HEK293 (cell line): ENCODE data around the gene GRM2.

Experiments used
- CTCF ChIA-PET: fragments of 350-600 bp; formaldehyde crosslinking; extraction: SDS; loops from one replicate; lab custom pipeline; 2021; ENCODE audit warnings: antibody characterized with exemption; lab: Yijun Ruan, JAX
- POLR2A ChIA-PET: fragments of 300-600 bp; formaldehyde crosslinking; extraction: SDS; loops from one replicate; lab custom pipeline; 2020; ENCODE audit warnings: antibody characterized with exemption, inconsistent platforms; lab: Yijun Ruan, JAX
- H3K27ac ChIP-seq: fragments of 200-500 bp; sonication (Bioruptor generic); 2 replicates; pipeline ENCODE4 v1.5.1; 2014; ENCODE audit warnings: low read depth, low read length, control low read depth, inconsistent platforms; ENCODE audit errors: extremely low read depth
- H3K36me3 ChIP-seq, 2 experiments: fragments of 200-500 bp in 1 of 2; sonication (Bioruptor generic) in 1 of 2; 1 replicate in 1 of 2; 2 replicates in 1 of 2; pipeline ENCODE4 v1.5.1; 2014 to 2017; ENCODE audit warnings: inconsistent platforms in 2 of 2, low read length in 2 of 2; ENCODE audit not compliant: control insufficient read depth in 2 of 2, insufficient read depth in 1 of 2
- H3K4me1 ChIP-seq: fragments of 200-500 bp; sonication (Bioruptor generic); 2 replicates; pipeline ENCODE4 v1.5.1; 2014; ENCODE audit warnings: mild to moderate bottlenecking, low read length, inconsistent platforms; ENCODE audit not compliant: control insufficient read depth, insufficient read depth
- H3K4me3 ChIP-seq: 2 replicates; pipeline ENCODE4 v1.5.1; 2011; ENCODE audit warnings: low read depth, mild to moderate bottlenecking, control low read depth, low read length, moderate library complexity
- H3K9me3 ChIP-seq: fragments of 200-500 bp; sonication (Bioruptor generic); 2 replicates; pipeline ENCODE4 v1.5.1; 2014; ENCODE audit warnings: low read depth, low read length, inconsistent platforms; ENCODE audit not compliant: control insufficient read depth, insufficient read depth
- BCL11A ChIP-seq: fragments of 450-650 bp; formaldehyde crosslinking; IDR thresholded peaks from 2 replicates; pipeline ENCODE4 v1.5.1; 2016; ENCODE audit warnings: low read depth, missing biosample characterization, missing genetic modification characterization
- EGR2 ChIP-seq: fragments of 450-650 bp; formaldehyde crosslinking; IDR thresholded peaks from 2 replicates; pipeline ENCODE4 v1.5.1; 2016; ENCODE audit warnings: low read depth, missing biosample characterization, missing genetic modification characterization
- GLI2 ChIP-seq: fragments of 450-650 bp; formaldehyde crosslinking; IDR thresholded peaks from 2 replicates; pipeline ENCODE4; 2017; ENCODE audit warnings: missing biosample characterization, missing genetic modification characterization, low read depth, borderline replicate concordance
- HOXA7 ChIP-seq: sonication (generic); formaldehyde crosslinking; IDR thresholded peaks from 2 replicates; pipeline ENCODE4 v1.8.1; 2022; ENCODE audit warnings: missing genetic modification reagents, borderline replicate concordance
- MEIS1 ChIP-seq: sonication (generic); formaldehyde crosslinking; IDR thresholded peaks from 2 replicates; pipeline ENCODE4 v1.8.1; 2022; ENCODE audit warnings: missing genetic modification reagents, mild to moderate bottlenecking, borderline replicate concordance
- OSR2 ChIP-seq: fragments of 450-650 bp; formaldehyde crosslinking; IDR thresholded peaks from 2 replicates; pipeline ENCODE4 v1.5.1; 2016; ENCODE audit warnings: missing biosample characterization, missing genetic modification characterization
- REPIN1 ChIP-seq: fragments of 450-650 bp; formaldehyde crosslinking; IDR thresholded peaks from 2 replicates; pipeline ENCODE4 v1.5.1; 2017; ENCODE audit warnings: missing biosample characterization, missing genetic modification characterization, low read depth
- SALL2 ChIP-seq: fragments of 450-650 bp; formaldehyde crosslinking; IDR thresholded peaks from 2 replicates; pipeline ENCODE4 v1.5.0; 2017; ENCODE audit warnings: missing biosample characterization, mild to moderate bottlenecking, missing genetic modification characterization, borderline replicate concordance
- SCRT2 ChIP-seq: fragments of 450-650 bp; formaldehyde crosslinking; IDR thresholded peaks from 2 replicates; pipeline ENCODE4 v1.5.1; 2016; ENCODE audit warnings: missing biosample characterization, missing genetic modification characterization
- TRIM28 ChIP-seq: IDR thresholded peaks from 2 replicates; pipeline ENCODE4 v1.6.1; 2011; ENCODE audit warnings: low read length, control low read depth, borderline replicate concordance
- ZBTB17 ChIP-seq: fragments of 450-650 bp; formaldehyde crosslinking; IDR thresholded peaks from 2 replicates; pipeline ENCODE4 v1.5.1; 2016; ENCODE audit warnings: missing biosample characterization, missing genetic modification characterization
- ZBTB48 ChIP-seq: fragments of 450-650 bp; formaldehyde crosslinking; IDR thresholded peaks from 2 replicates; pipeline ENCODE4 v1.5.1; 2016; ENCODE audit warnings: missing biosample characterization, missing genetic modification characterization
- ZBTB8A ChIP-seq: fragments of 450-650 bp; formaldehyde crosslinking; IDR thresholded peaks from 2 replicates; pipeline ENCODE4 v1.5.1; 2016; ENCODE audit warnings: missing biosample characterization, missing genetic modification characterization
- ZFHX2 ChIP-seq: fragments of 450-650 bp; formaldehyde crosslinking; conservative IDR thresholded peaks from 2 replicates; pipeline ENCODE4 v1.5.1; 2016; ENCODE audit warnings: missing biosample characterization, missing genetic modification characterization
- ZFP37 ChIP-seq: fragments of 450-650 bp; formaldehyde crosslinking; IDR thresholded peaks from 2 replicates; pipeline ENCODE4 v1.5.1; 2016; ENCODE audit warnings: missing biosample characterization, missing genetic modification characterization
- ZNF121 ChIP-seq: fragments of 450-650 bp; formaldehyde crosslinking; IDR thresholded peaks from 2 replicates; pipeline ENCODE4 v1.5.1; 2016; ENCODE audit warnings: missing biosample characterization, missing genetic modification characterization
- ZNF138 ChIP-seq: fragments of 450-650 bp; formaldehyde crosslinking; IDR thresholded peaks from 2 replicates; pipeline ENCODE4 v1.5.1; 2016; ENCODE audit warnings: missing biosample characterization, missing genetic modification characterization, borderline replicate concordance
- ZNF146 ChIP-seq: fragments of 450-650 bp; formaldehyde crosslinking; IDR thresholded peaks from 2 replicates; pipeline ENCODE4 v1.5.1; 2016; ENCODE audit warnings: missing biosample characterization, missing genetic modification characterization
- ZNF184 ChIP-seq: fragments of 450-650 bp; IDR thresholded peaks from 2 replicates; pipeline ENCODE4 v1.5.1; 2018; ENCODE audit warnings: missing biosample characterization, mild to moderate bottlenecking, missing genetic modification characterization
- ZNF19 ChIP-seq: fragments of 450-650 bp; formaldehyde crosslinking; IDR thresholded peaks from 2 replicates; pipeline ENCODE4; 2016; ENCODE audit warnings: missing biosample characterization, missing genetic modification characterization, low read depth
- ZNF202 ChIP-seq: fragments of 450-650 bp; formaldehyde crosslinking; IDR thresholded peaks from 2 replicates; pipeline ENCODE4 v1.5.1; 2016; ENCODE audit warnings: missing biosample characterization, missing genetic modification characterization, borderline replicate concordance
- ZNF391 ChIP-seq: fragments of 450-650 bp; formaldehyde crosslinking; IDR thresholded peaks from 2 replicates; pipeline ENCODE4 v1.5.1; 2016; ENCODE audit warnings: low read depth, missing biosample characterization, missing genetic modification characterization, borderline replicate concordance
- ZNF394 ChIP-seq: fragments of 450-650 bp; formaldehyde crosslinking; IDR thresholded peaks from 2 replicates; pipeline ENCODE4 v1.5.1; 2016; ENCODE audit warnings: missing biosample characterization, missing genetic modification characterization, mild to moderate bottlenecking, moderate library complexity, borderline replicate concordance
- ZNF48 ChIP-seq: fragments of 450-650 bp; formaldehyde crosslinking; IDR thresholded peaks from 2 replicates; pipeline ENCODE4 v1.5.1; 2016; ENCODE audit warnings: missing biosample characterization, missing genetic modification characterization
- ZNF624 ChIP-seq: fragments of 450-650 bp; formaldehyde crosslinking; IDR thresholded peaks from 2 replicates; pipeline ENCODE4 v1.5.1; 2017; ENCODE audit warnings: missing biosample characterization, missing genetic modification characterization
- ZNF692 ChIP-seq: fragments of 450-650 bp; formaldehyde crosslinking; IDR thresholded peaks from 2 replicates; pipeline ENCODE4 v1.5.1; 2016; ENCODE audit warnings: missing biosample characterization, missing genetic modification characterization
- ZNF837 ChIP-seq: fragments of 450-650 bp; formaldehyde crosslinking; IDR thresholded peaks from 2 replicates; pipeline ENCODE4 v1.5.1; 2016; ENCODE audit warnings: missing biosample characterization, missing genetic modification characterization
- ZSCAN16 ChIP-seq: fragments of 450-650 bp; formaldehyde crosslinking; IDR thresholded peaks from 2 replicates; pipeline ENCODE4 v1.5.1; 2016; ENCODE audit warnings: missing biosample characterization, missing genetic modification characterization
- ZSCAN23 ChIP-seq: fragments of 450-650 bp; formaldehyde crosslinking; IDR thresholded peaks from 2 replicates; pipeline ENCODE4 v1.5.1; 2016; ENCODE audit warnings: missing biosample characterization, missing genetic modification characterization
- ZXDB ChIP-seq: fragments of 450-650 bp; formaldehyde crosslinking; IDR thresholded peaks from 2 replicates; pipeline ENCODE4 v1.5.1; 2016; ENCODE audit warnings: missing biosample characterization, missing genetic modification characterization
- TF ChIP-seq, protein P1 (sequence below): fragments of 450-650 bp; formaldehyde crosslinking; IDR thresholded peaks from 2 replicates; pipeline ENCODE4 v1.5.1; 2016; ENCODE audit warnings: missing biosample characterization, missing genetic modification characterization
- TF ChIP-seq, protein P2 (sequence below): fragments of 450-650 bp; IDR thresholded peaks from 2 replicates; pipeline ENCODE4 v1.5.1; 2018; ENCODE audit warnings: missing biosample characterization, mild to moderate bottlenecking, missing genetic modification characterization

Gene GRM2

DNA sequence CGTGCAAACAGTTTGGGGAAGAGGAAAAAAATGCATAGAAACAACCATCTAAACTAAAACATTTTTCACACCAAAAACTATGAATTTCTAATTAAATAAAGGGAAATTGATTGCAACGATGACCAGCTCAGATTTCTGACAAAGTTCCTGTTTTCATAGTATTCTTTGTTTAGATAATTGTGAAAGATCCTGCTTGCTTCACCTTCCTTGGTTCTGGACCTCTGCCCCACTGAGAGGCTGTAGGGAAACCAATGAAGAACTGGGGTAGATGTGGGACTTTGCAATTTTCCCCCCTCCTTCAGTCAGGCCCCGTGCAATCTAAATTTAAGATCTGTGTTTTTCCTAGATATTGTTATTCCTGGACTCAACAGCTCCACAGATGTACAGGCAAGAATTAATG is 49.6 kb upstream of the GRM2 start:
- ChIA-PET CTCF (interaction anchor here (0.6 to 3.1 kb wide), 3 partner anchors 12 to 157 kb away, joined by 3 to 26 read pairs (median 4); no protein-coding TSS in a partner anchor), POLR2A (no interaction called here)
- TF ChIP-seq ZNF202 (tag by site-specific recombination) (no peak), ZNF19 (tag by site-specific recombination) (no peak), ZNF121 (tag by site-specific recombination) (no peak), ZNF624 (no peak), SCRT2 (tag by site-specific recombination) (no peak), MEIS1 (CRISPR knock-in tag) (no peak), ZNF837 (tag by site-specific recombination) (no peak), ZFP37 (tag by site-specific recombination) (no peak), GLI2 (tag by site-specific recombination) (no peak), ZBTB17 (no peak), ZNF184 (no peak), REPIN1 (no peak), ZBTB48 (tag by site-specific recombination) (no peak), OSR2 (tag by site-specific recombination) (no peak), ZNF391 (tag by site-specific recombination) (no peak), ZBTB8A (tag by site-specific recombination) (no peak)
- Histone ChIP-seq H3K9me3 (no peaks in the 10 kb centered on the region), H3K4me1 (no peaks in the 10 kb centered on the region), H3K27ac (no peak overlapping the region), H3K4me3 (no peak overlapping the region), H3K36me3 (peaks cover 8 to 63% of the 10 kb centered on the region in 2 experiments)

DNA sequence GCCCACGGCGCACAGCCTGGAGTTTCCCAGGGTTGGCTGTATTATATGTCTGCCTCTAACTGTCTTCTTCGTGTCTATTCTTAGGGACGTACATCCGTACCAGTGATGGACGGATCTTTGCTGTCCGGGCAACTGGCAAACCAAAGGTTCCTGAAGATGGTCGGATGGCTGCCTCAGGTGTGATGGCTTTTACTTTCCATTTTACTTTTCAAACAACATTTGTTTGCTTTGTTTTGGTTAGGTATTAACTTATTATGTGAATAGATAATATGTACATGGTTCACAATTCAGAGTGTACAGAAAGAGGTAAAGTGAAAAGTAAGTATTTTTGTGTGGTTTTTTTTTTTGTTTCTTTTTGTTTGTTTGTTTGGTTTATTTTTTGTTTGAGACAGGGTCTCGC is 46.9 kb upstream of the GRM2 start:
- H3K4me3 ChIP-seq, result no peak overlapping the region
- no peak for TF ChIP-seq ZSCAN23 (tag by site-specific recombination)
- TF ChIP-seq ZFHX2, result no peak
- TF ChIP-seq, protein P1, sequence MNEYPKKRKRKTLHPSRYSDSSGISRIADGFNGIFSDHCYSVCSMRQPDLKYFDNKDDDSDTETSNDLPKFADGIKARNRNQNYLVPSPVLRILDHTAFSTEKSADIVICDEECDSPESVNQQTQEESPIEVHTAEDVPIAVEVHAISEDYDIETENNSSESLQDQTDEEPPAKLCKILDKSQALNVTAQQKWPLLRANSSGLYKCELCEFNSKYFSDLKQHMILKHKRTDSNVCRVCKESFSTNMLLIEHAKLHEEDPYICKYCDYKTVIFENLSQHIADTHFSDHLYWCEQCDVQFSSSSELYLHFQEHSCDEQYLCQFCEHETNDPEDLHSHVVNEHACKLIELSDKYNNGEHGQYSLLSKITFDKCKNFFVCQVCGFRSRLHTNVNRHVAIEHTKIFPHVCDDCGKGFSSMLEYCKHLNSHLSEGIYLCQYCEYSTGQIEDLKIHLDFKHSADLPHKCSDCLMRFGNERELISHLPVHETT (tag by site-specific recombination), result no peak
- TF ChIP-seq, protein P2, sequence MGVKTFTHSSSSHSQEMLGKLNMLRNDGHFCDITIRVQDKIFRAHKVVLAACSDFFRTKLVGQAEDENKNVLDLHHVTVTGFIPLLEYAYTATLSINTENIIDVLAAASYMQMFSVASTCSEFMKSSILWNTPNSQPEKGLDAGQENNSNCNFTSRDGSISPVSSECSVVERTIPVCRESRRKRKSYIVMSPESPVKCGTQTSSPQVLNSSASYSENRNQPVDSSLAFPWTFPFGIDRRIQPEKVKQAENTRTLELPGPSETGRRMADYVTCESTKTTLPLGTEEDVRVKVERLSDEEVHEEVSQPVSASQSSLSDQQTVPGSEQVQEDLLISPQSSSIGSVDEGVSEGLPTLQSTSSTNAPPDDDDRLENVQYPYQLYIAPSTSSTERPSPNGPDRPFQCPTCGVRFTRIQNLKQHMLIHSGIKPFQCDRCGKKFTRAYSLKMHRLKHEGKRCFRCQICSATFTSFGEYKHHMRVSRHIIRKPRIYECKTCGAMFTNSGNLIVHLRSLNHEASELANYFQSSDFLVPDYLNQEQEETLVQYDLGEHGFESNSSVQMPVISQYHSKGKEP (tag by site-specific recombination), result no peak
- no peak for TF ChIP-seq SALL2 (tag by site-specific recombination)
- TF ChIP-seq HOXA7 (CRISPR knock-in tag), result no peak
- no peak for TF ChIP-seq ZSCAN16 (tag by site-specific recombination)
- TF ChIP-seq ZNF624, result no peak
- TF ChIP-seq BCL11A (tag by site-specific recombination), result no peak
- no peak for TF ChIP-seq TRIM28
- no peak for TF ChIP-seq ZNF394 (tag by site-specific recombination)
- TF ChIP-seq EGR2 (tag by site-specific recombination), result no peak
- no peak for TF ChIP-seq ZNF146
- TF ChIP-seq ZBTB48 (tag by site-specific recombination), result no peak
- TF ChIP-seq ZNF138, result no peak
- no peak for TF ChIP-seq ZNF692 (tag by site-specific recombination)
- TF ChIP-seq ZXDB (tag by site-specific recombination), result no peak
- no peak for TF ChIP-seq ZNF48 (tag by site-specific recombination)

More for the DNA sequence above, 46.9 kb upstream of the GRM2 start:
- Histone ChIP-seq H3K36me3 (peaks cover 8 to 73% of the 10 kb centered on the region in 2 experiments), H3K4me1 (no peaks in the 10 kb centered on the region), H3K27ac (no peak overlapping the region), H3K9me3 (no peaks in the 10 kb centered on the region)
- ChIA-PET POLR2A (interaction anchor here (0.6 kb wide), 1 partner anchor 119 kb away, joined by 4 read pairs; no protein-coding TSS in a partner anchor), CTCF (interaction anchor here (0.6 to 3.1 kb wide), 3 partner anchors 9 to 83 kb away, joined by 3 to 26 read pairs (median 3); no protein-coding TSS in a partner anchor)
